H1 (cell line): Measurements from ENCODE around the gene WDR38. TPM values are rescaled to one million over a fixed set of nuclear protein-coding genes. Genes with fewer than 3 reads are reported as not detected.
A peak's percentile ranks its signal among the peaks of the same experiment; 100 is the strongest.

Experiments
- CTCF ChIA-PET: fragments of 300-600 bp; sonication (Branson Sonifier 250); formaldehyde crosslinking; loops from one replicate; lab custom pipeline; 2021; ENCODE audit not compliant: partially characterized antibody; lab: Charles Lee
- POLR2A ChIA-PET: fragments of 300-600 bp; sonication (Branson Sonifier 250); formaldehyde crosslinking; loops from one replicate; lab custom pipeline; 2021; ENCODE audit warnings: inconsistent platforms; ENCODE audit not compliant: partially characterized antibody; lab: Charles Lee
- DNase-seq, 2 experiments: peaks; one replicate each; pipeline versions ENCODE4 v3.0.0 to v3.0.0-alpha.2; 2010 to 2022; ENCODE audit warnings: low spot score in 2 of 2, low read depth in 1 of 2, mixed read lengths in 1 of 2
- FAIRE-seq: peaks from 2 replicates; lab custom pipeline; 2011; peaks lifted over from hg19 to GRCh38; lab: Jason Lieb, UNC
- H2AFZ ChIP-seq: 2 replicates; pipeline ENCODE4 v1.8.1; 2012; ENCODE audit warnings: low read length, inconsistent platforms
- H2AK5ac ChIP-seq: 2 replicates; pipeline ENCODE4 v1.6.1; 2013; ENCODE audit warnings: low read depth, low read length
- H2BK120ac ChIP-seq: replicated peaks from 2 replicates; pipeline ENCODE3; 2013; ENCODE audit warnings: low read depth, low read length, inconsistent platforms
- H2BK12ac ChIP-seq: 2 replicates; pipeline ENCODE4 v1.6.1; 2013; ENCODE audit warnings: low read depth, low read length
- H2BK15ac ChIP-seq: 2 replicates; pipeline ENCODE4 v1.6.1; 2013; ENCODE audit warnings: low read length
- H2BK20ac ChIP-seq: 2 replicates; pipeline ENCODE4 v1.6.1; 2013; ENCODE audit warnings: low read length
- H2BK5ac ChIP-seq: 2 replicates; pipeline ENCODE4 v1.6.1; 2013; ENCODE audit warnings: low read depth, low read length
- H3K14ac ChIP-seq: 2 replicates; pipeline ENCODE4 v1.6.1; 2013; ENCODE audit warnings: inconsistent platforms; ENCODE audit not compliant: insufficient read length
- H3K18ac ChIP-seq: 2 replicates; pipeline ENCODE4 v1.6.1; 2013; ENCODE audit warnings: low read length; ENCODE audit errors: extremely low read depth
- H3K23ac ChIP-seq: 2 replicates; pipeline ENCODE4 v1.6.1; 2013; ENCODE audit warnings: inconsistent platforms; ENCODE audit not compliant: insufficient read length
- H3K23me2 ChIP-seq: 2 replicates; pipeline ENCODE4 v1.6.1; 2013; ENCODE audit warnings: low read depth, low read length
- H3K27ac ChIP-seq: 2 replicates; pipeline ENCODE4 v1.6.1; 2011; ENCODE audit warnings: low read depth, low read length, inconsistent platforms
- H3K27me3 ChIP-seq, 4 experiments: replicated peaks in 1 of 4; 1 replicate in 1 of 4; 2 replicates in 3 of 4; pipeline versions ENCODE4 v1.6.1 to v1.8.1; 2011 to 2013; ENCODE audit warnings: low read length in 3 of 4, mild to moderate bottlenecking in 3 of 4, inconsistent platforms in 2 of 4, mixed read lengths in 2 of 4, moderate library complexity in 1 of 4; ENCODE audit not compliant: control insufficient read depth in 3 of 4, insufficient read depth in 3 of 4; ENCODE audit errors: extremely low read depth in 1 of 4
- H3K36me3 ChIP-seq, 4 experiments: 2 replicates each; pipeline versions ENCODE4 v1.6.1 to v1.8.1; 2011 to 2013; ENCODE audit warnings: mild to moderate bottlenecking in 4 of 4, low read length in 3 of 4, moderate library complexity in 2 of 4, control low read depth in 1 of 4, inconsistent platforms in 1 of 4; ENCODE audit not compliant: insufficient read depth in 4 of 4, control insufficient read depth in 2 of 4
- H3K4ac ChIP-seq: replicated peaks from 2 replicates; pipeline ENCODE3; 2013; ENCODE audit warnings: low read length, low read depth, mixed read lengths, inconsistent platforms; ENCODE audit not compliant: insufficient read length
- H3K4me1 ChIP-seq, 4 experiments: replicated peaks in 1 of 4; 1 replicate in 1 of 4; 2 replicates in 3 of 4; pipeline versions ENCODE4 v1.6.1 to v1.8.1; 2011 to 2013; ENCODE audit warnings: low read length in 3 of 4, inconsistent platforms in 2 of 4, mixed read lengths in 1 of 4; ENCODE audit not compliant: insufficient read depth in 4 of 4, control insufficient read depth in 3 of 4
- H3K4me2 ChIP-seq, 2 experiments: 2 replicates each; pipeline versions ENCODE4 v1.6.1 to v1.8.1; 2011 to 2013; ENCODE audit warnings: low read depth in 2 of 2, low read length in 2 of 2, control low read depth in 1 of 2, inconsistent platforms in 1 of 2, mild to moderate bottlenecking in 1 of 2; ENCODE audit not compliant: insufficient read depth in 1 of 2
- H3K4me3 ChIP-seq, 4 experiments: fragments of 200-600, 300-600 bp in 1 of 4; sonication (generic), shearing (Covaris generic), sonication (Bioruptor Twin) in 1 of 4; 2 replicates each; pipeline versions ENCODE4 v1.5.1 to v1.8.1; 2011 to 2016; ENCODE audit warnings: low read length in 4 of 4, low read depth in 3 of 4, control low read depth in 2 of 4, inconsistent platforms in 2 of 4, mild to moderate bottlenecking in 2 of 4, mixed read lengths in 1 of 4, moderate library complexity in 1 of 4; ENCODE audit not compliant: insufficient read depth in 2 of 4; ENCODE audit errors: extremely low read depth in 1 of 4
- H3K56ac ChIP-seq: replicated peaks from 2 replicates; pipeline ENCODE3; 2013; ENCODE audit warnings: low read depth, mild to moderate bottlenecking, mixed read lengths, low read length, inconsistent platforms; ENCODE audit not compliant: insufficient read length
- H3K79me1 ChIP-seq: 2 replicates; pipeline ENCODE4 v1.6.1; 2013; ENCODE audit warnings: low read depth, low read length, control low read depth
- H3K79me2 ChIP-seq, 2 experiments: 2 replicates each; pipeline versions ENCODE4 v1.6.1 to v1.8.1; 2012 to 2013; ENCODE audit warnings: low read length in 2 of 2, mild to moderate bottlenecking in 2 of 2, inconsistent platforms in 1 of 2; ENCODE audit not compliant: insufficient read depth in 2 of 2, control insufficient read depth in 1 of 2
- H3K9ac ChIP-seq, 4 experiments: replicated peaks in 1 of 4; 1 replicate in 1 of 4; 2 replicates in 3 of 4; pipeline versions ENCODE4 v1.6.1 to v1.8.1; 2011 to 2013; ENCODE audit warnings: low read depth in 3 of 4, low read length in 3 of 4, control low read depth in 2 of 4, mild to moderate bottlenecking in 2 of 4, moderate library complexity in 2 of 4, inconsistent platforms in 1 of 4; ENCODE audit errors: extremely low read depth in 1 of 4
- H3K9me3 ChIP-seq, 2 experiments: 2 replicates each; pipeline versions ENCODE4 v1.6.1 to v1.8.1; 2012 to 2013; ENCODE audit warnings: mild to moderate bottlenecking in 2 of 2, moderate library complexity in 2 of 2, control low read depth in 1 of 2, inconsistent platforms in 1 of 2, low read depth in 1 of 2, low read length in 1 of 2, mixed read lengths in 1 of 2; ENCODE audit not compliant: insufficient read depth in 2 of 2
- H4K20me1 ChIP-seq, 2 experiments: replicated peaks in 1 of 2; 2 replicates each; pipeline versions ENCODE3 to v1.8.1; 2011 to 2013; ENCODE audit warnings: inconsistent platforms in 2 of 2, low read length in 2 of 2, mild to moderate bottlenecking in 1 of 2; ENCODE audit not compliant: insufficient read depth in 2 of 2, control insufficient read depth in 1 of 2
- H4K5ac ChIP-seq: 2 replicates; pipeline ENCODE4 v1.6.1; 2013; ENCODE audit warnings: low read length, low read depth, mixed read lengths, inconsistent platforms; ENCODE audit not compliant: insufficient read length
- H4K8ac ChIP-seq: 2 replicates; pipeline ENCODE4 v1.8.0; 2013; ENCODE audit warnings: mild to moderate bottlenecking, moderate library complexity, low read length, inconsistent platforms; ENCODE audit not compliant: insufficient read depth; ENCODE audit errors: extremely low read depth
- H4K91ac ChIP-seq: replicated peaks from 2 replicates; pipeline ENCODE3; 2013; ENCODE audit warnings: low read length, mixed read lengths, inconsistent platforms; ENCODE audit not compliant: insufficient read length
- ATF2 ChIP-seq: IDR thresholded peaks from 2 replicates; pipeline ENCODE4 v1.6.1; 2012; ENCODE audit warnings: low read length, inconsistent platforms
- CEBPB ChIP-seq: IDR thresholded peaks from 2 replicates; pipeline ENCODE4 v1.6.1; 2012; ENCODE audit warnings: low read depth, low read length
- EP300 ChIP-seq, 2 experiments: IDR thresholded peaks; 1 replicate in 1 of 2; 2 replicates in 1 of 2; pipeline ENCODE4 v1.6.1; 2011 to 2012; ENCODE audit warnings: low read depth in 2 of 2, low read length in 2 of 2, mild to moderate bottlenecking in 2 of 2, borderline replicate concordance in 1 of 2, inconsistent platforms in 1 of 2, moderate library complexity in 1 of 2
- KDM4A ChIP-seq: IDR thresholded peaks from one replicate; pipeline ENCODE4 v1.7.1; 2012; ENCODE audit warnings: low read depth, mild to moderate bottlenecking, moderate library complexity, low read length, inconsistent platforms; ENCODE audit not compliant: severe bottlenecking
- RAD21 ChIP-seq, 2 experiments: IDR thresholded peaks in 1 of 2; conservative IDR thresholded peaks in 1 of 2; 2 replicates each; pipeline ENCODE4 v1.6.1; 2011; ENCODE audit warnings: low read depth in 2 of 2, low read length in 2 of 2, improper control_type of control experiment in 1 of 2, inconsistent platforms in 1 of 2, mild to moderate bottlenecking in 1 of 2, moderate library complexity in 1 of 2
- SIN3A ChIP-seq, 2 experiments: IDR thresholded peaks in 1 of 2; conservative IDR thresholded peaks in 1 of 2; 2 replicates each; pipeline ENCODE4 v1.6.1; 2011 to 2012; ENCODE audit warnings: low read length in 2 of 2, improper control_type of control experiment in 1 of 2, low read depth in 1 of 2, mild to moderate bottlenecking in 1 of 2
- TBP ChIP-seq: IDR thresholded peaks from 2 replicates; pipeline ENCODE4 v1.6.1; 2011; ENCODE audit warnings: low read depth, low read length, improper control_type of control experiment
- WGBS, 2 experiments: shearing (Covaris generic) in 1 of 2; methylation state at CpG; one replicate each; pipeline versions ENCODE4 v1.1.6 to v1.1.7; 2013 to 2015; ENCODE audit warnings: low lambda C conversion rate in 2 of 2, mixed read lengths in 2 of 2, inconsistent platforms in 1 of 2, low coverage in 1 of 2, missing lambda C conversion rate in 1 of 2; ENCODE audit not compliant: insufficient replicate concordance in 2 of 2, insufficient coverage in 1 of 2, insufficient read length in 1 of 2; ENCODE audit errors: extremely low coverage in 1 of 2, missing lambda C conversion rate in 1 of 2; 5-methylcytosine and 5-hydroxymethylcytosine counted together
- polyA plus RNA-seq, 7 experiments: library from polyadenylated mRNA; depleted of rRNA in 3 of 7; stranded (reverse) in 5 of 7; unstranded in 2 of 7; fragments of >200 nt in 5 of 7; fragments of 200-250 nt in 2 of 7; gene quantifications; 1 replicate in 5 of 7; 2 replicates in 1 of 7; 4 replicates in 1 of 7; pipeline versions ENCODE4 v1.2.1 to v1.2.3, GENCODE V29; 2011 to 2013; ENCODE audit warnings: missing spikeins in 2 of 7, mixed read lengths in 2 of 7
- total RNA-seq: library from RNA; stranded (reverse); fragmentation: NEBNext Ultra II Directional; extraction: Animal tissue kit (Norgen Biotek cat#: 25700); gene quantifications from 2 replicates; pipeline ENCODE4 v1.2.1, GENCODE V29; 2021

WDR38 gene
- total and polyA plus RNA-seq, 2 of the 8 experiments (the other 6 are each of a cell fraction or from before 2014, with no cell fraction given), result not detected

- no peak for DNase-seq
- Histone ChIP-seq H3K4me1 (peaks cover 0 to 9% (median 3%) of the 10 kb centered on the region in 4 experiments; a peak in 6 of 7 replicates), H3K14ac (no peak overlapping the region), H3K18ac (no peak overlapping the region), H3K79me2 (no peaks in the 10 kb centered on the region), H4K5ac (no peak overlapping the region), H3K9me3 (no peaks in the 10 kb centered on the region; a peak in 1 of 4 replicates), H3K4ac (no peak overlapping the region), H2AFZ (no peak overlapping the region), H2BK20ac (no peak overlapping the region), H3K4me2 (no peak overlapping the region), H2AK5ac (0 out of 2 replicates have a peak overlapping the region, but pooled peaks have one; percentile 6), H2BK12ac (no peak overlapping the region), H3K27me3 (no peaks in the 10 kb centered on the region), H3K4me3 (no peak overlapping the region), H4K91ac (no peak overlapping the region), H4K20me1 (peaks cover 0 to 2% of the 10 kb centered on the region in 2 experiments), H2BK15ac (no peak overlapping the region), H3K23me2 (no peaks in the 10 kb centered on the region), H3K9ac (no peak overlapping the region), H3K79me1 (0 out of 2 replicates have a peak, but pooled peaks cover 2% of the 10 kb centered on the region), H3K56ac (no peak overlapping the region), H3K36me3 (no peaks in the 10 kb centered on the region; a peak in 1 of 8 replicates), H2BK120ac (no peak overlapping the region), H4K8ac (peak overlapping the region; percentile 46; the same call in 1 of the 2 replicates), H3K27ac (no peak overlapping the region; the same call in 1 of the 2 replicates), H3K23ac (no peak overlapping the region), H2BK5ac (peak overlapping the region; percentile 75; the same call in 1 of the 2 replicates)
- WGBS, 2 experiments, result 95% methylated on average over 17 of the region's 17 CpGs; no CpG with 5 or more reads in 1 of the 2 experiments
- no peak for FAIRE-seq
- ChIA-PET POLR2A (interaction anchor here (31.1 kb wide), 1 partner anchor 24 kb away, joined by 573 read pairs; the partner anchor contains the start of genes ARPC5L, RPL35 and WDR38), CTCF (interaction anchor here (0.5 to 1.9 kb wide), 6 partner anchors 9 to 91 kb away, joined by 3 to 5 read pairs (median 3); partner anchors contain the start of gene WDR38)
- TF ChIP-seq EP300 (IDR thresholded peaks at IDR 0.05; ENCODE audit: borderline replicate concordance in 1 of 2, low read depth in 2 of 2, low read length in 2 of 2) (no peak), ATF2 (no peak), RAD21 (IDR thresholded peaks at IDR 0.05 in 1 of 2, conservative IDR thresholded peaks at IDR 0.05 in 1 of 2; ENCODE audit: low read depth in 2 of 2, low read length in 2 of 2) (peak in 1 of 2 experiments; percentile 6; a peak in 1 of 4 replicates), CEBPB (no peak), TBP (no peak), KDM4A (no peak), SIN3A (conservative IDR thresholded peaks at IDR 0.05 in 1 of 2, IDR thresholded peaks at IDR 0.05 in 1 of 2; ENCODE audit: low read depth in 1 of 2, low read length in 2 of 2) (no peak)
Measured at GRCh38 chr9:124886866-124887492, 33.7 kb downstream of the WDR38 start.
